ENCODE measurements around the gene MPG.

The MPG gene

GRCh38 chr16:83781-84615 lies 6.0 kb downstream of the MPG start:
- in situ Hi-C loops (cut with HindIII; ENCODE audit: low sequenced_read_pairs), result no loop called here

- in situ Hi-C loops (cut with HindIII; ENCODE audit: low sequenced_read_pairs), result no loop called here
Observed at GRCh38 chr16:84718-85406, 6.8 kb downstream of the MPG start.

- in situ Hi-C loops (cut with HindIII; ENCODE audit: low sequenced_read_pairs), result no loop called here
Observed at GRCh38 chr16:85407-85782, 7.4 kb downstream of the MPG start.

- in situ Hi-C loops (cut with HindIII; ENCODE audit: low sequenced_read_pairs), result no loop called here
Observed at GRCh38 chr16:85865-86264, 7.8 kb downstream of the MPG start.

- in situ Hi-C loops (cut with HindIII; ENCODE audit: low sequenced_read_pairs), result no loop called here
Observed at GRCh38 chr16:86483-86952, 8.5 kb downstream of the MPG start.

GRCh38 chr16:88613-89012 lies 10.6 kb downstream of the MPG start:
- in situ Hi-C loops (cut with HindIII; ENCODE audit: low sequenced_read_pairs), result no loop called here

GRCh38 chr16:89391-90302 lies 11.6 kb downstream of the MPG start:
- in situ Hi-C loops (cut with HindIII; ENCODE audit: low sequenced_read_pairs), result no loop called here

GRCh38 chr16:91484-91883 lies 13.5 kb downstream of the MPG start:
- in situ Hi-C loops (cut with HindIII; ENCODE audit: low sequenced_read_pairs), result no loop called here

GRCh38 chr16:92431-93339 lies 14.7 kb downstream of the MPG start:
- in situ Hi-C loops (cut with HindIII; ENCODE audit: low sequenced_read_pairs), result no loop called here

- in situ Hi-C loops (cut with HindIII; ENCODE audit: low sequenced_read_pairs), result no loop called here
Observed at GRCh38 chr16:94918-95265, 16.9 kb downstream of the MPG start.

GRCh38 chr16:96935-97381 lies 18.9 kb downstream of the MPG start:
- in situ Hi-C loops (cut with HindIII; ENCODE audit: low sequenced_read_pairs), result no loop called here

- in situ Hi-C loops (cut with HindIII; ENCODE audit: low sequenced_read_pairs), result no loop called here
Observed at GRCh38 chr16:97822-98221, 19.8 kb downstream of the MPG start.

GRCh38 chr16:100989-101388 lies 23.0 kb downstream of the MPG start:
- in situ Hi-C loops (cut with HindIII; ENCODE audit: low sequenced_read_pairs), result no loop called here

GRCh38 chr16:101586-101985 lies 23.6 kb downstream of the MPG start:
- in situ Hi-C loops (cut with HindIII; ENCODE audit: low sequenced_read_pairs), result no loop called here

- in situ Hi-C loops (cut with HindIII; ENCODE audit: low sequenced_read_pairs), result no loop called here
Observed at GRCh38 chr16:102060-102855, 24.2 kb downstream of the MPG start.

- in situ Hi-C loops (cut with HindIII; ENCODE audit: low sequenced_read_pairs), result no loop called here
Observed at GRCh38 chr16:104355-104754, 26.3 kb downstream of the MPG start.

GRCh38 chr16:104928-105327 lies 26.9 kb downstream of the MPG start:
- in situ Hi-C loops (cut with HindIII; ENCODE audit: low sequenced_read_pairs), result no loop called here

- in situ Hi-C loops (cut with HindIII; ENCODE audit: low sequenced_read_pairs), result no loop called here
Observed at GRCh38 chr16:105521-105920, 27.5 kb downstream of the MPG start.

GRCh38 chr16:106623-107324 lies 28.7 kb downstream of the MPG start:
- in situ Hi-C loops (cut with HindIII; ENCODE audit: low sequenced_read_pairs), result no loop called here

All from endothelial cell of hepatic sinusoid (primary cell).